MM.1S (cell line): ENCODE data around the gene SLC30A4.

Source experiments
- DNase-seq: peaks from one replicate; pipeline ENCODE4 v3.0.0-alpha.2; 2015
- H2AFZ ChIP-seq: fragments of 300-600 bp; sonication (generic); 2 replicates; pipeline ENCODE4 v1.6.0; 2016; ENCODE audit warnings: antibody characterized with exemption, low read length
- H3F3A ChIP-seq: fragments of 300-600 bp; sonication (generic); 2 replicates; pipeline ENCODE4 v1.6.1; 2016; ENCODE audit warnings: mild to moderate bottlenecking, antibody characterized with exemption, low read length, moderate library complexity, mixed read lengths; ENCODE audit not compliant: insufficient read depth
- H3K27ac ChIP-seq: fragments of 300-600 bp; sonication (generic); 2 replicates; pipeline ENCODE4 v1.5.1; 2016; ENCODE audit warnings: mild to moderate bottlenecking, low read length
- H3K27me3 ChIP-seq: fragments of 300-600 bp; sonication (generic); replicated peaks from 2 replicates; pipeline ENCODE4 v1.6.0; 2016; ENCODE audit warnings: low read length; ENCODE audit not compliant: insufficient read depth
- H3K36me3 ChIP-seq: fragments of 300-600 bp; sonication (generic); replicated peaks from 2 replicates; pipeline ENCODE4 v1.6.1; 2016; ENCODE audit warnings: mild to moderate bottlenecking, low read length, mixed read lengths; ENCODE audit not compliant: insufficient read depth
- H3K4me1 ChIP-seq: fragments of 300-600 bp; sonication (generic); 2 replicates; pipeline ENCODE4 v1.6.1; 2016; ENCODE audit warnings: low read length, mixed read lengths
- H3K4me2 ChIP-seq: fragments of 300-600 bp; sonication (generic); 2 replicates; pipeline ENCODE4 v1.6.0; 2016; ENCODE audit warnings: low read depth, low read length
- H3K4me3 ChIP-seq: fragments of 300-600 bp; sonication (generic); 2 replicates; pipeline ENCODE4 v1.5.1; 2016; ENCODE audit warnings: low read length, mixed read lengths
- H3K79me2 ChIP-seq: fragments of 300-600 bp; sonication (generic); 2 replicates; pipeline ENCODE4 v1.6.1; 2016; ENCODE audit warnings: mixed run types, low read length, mixed read lengths
- H3K9ac ChIP-seq: fragments of 300-600 bp; sonication (generic); 2 replicates; pipeline ENCODE4 v1.6.1; 2016; ENCODE audit warnings: low read length, mixed read lengths
- H3K9me2 ChIP-seq: fragments of 300-600 bp; sonication (generic); replicated peaks from 2 replicates; pipeline ENCODE4 v1.6.1; 2016; ENCODE audit warnings: mild to moderate bottlenecking, low read length, mixed read lengths; ENCODE audit not compliant: insufficient read depth
- H3K9me3 ChIP-seq: fragments of 300-600 bp; sonication (generic); replicated peaks from 2 replicates; pipeline ENCODE4 v1.6.1; 2016; ENCODE audit warnings: mild to moderate bottlenecking, low read length, mixed read lengths; ENCODE audit not compliant: insufficient read depth
- H4K20me1 ChIP-seq: fragments of 300-600 bp; sonication (generic); 2 replicates; pipeline ENCODE4 v1.6.1; 2016; ENCODE audit warnings: mild to moderate bottlenecking, low read length, moderate library complexity, mixed read lengths; ENCODE audit not compliant: insufficient read depth
- EZH2 ChIP-seq: fragments of 300-600 bp; sonication (generic); optimal IDR thresholded peaks from 2 replicates; pipeline ENCODE3; 2017; ENCODE audit warnings: low read depth, mild to moderate bottlenecking, antibody characterized with exemption, low read length, mixed read lengths
- TF ChIP-seq, protein P1 (sequence below): fragments of 300-600 bp; sonication (generic); IDR thresholded peaks from 2 replicates; pipeline ENCODE4 v1.5.1; 2016; ENCODE audit warnings: antibody characterized with exemption, low read length, mixed read lengths

SLC30A4 gene

DNA sequence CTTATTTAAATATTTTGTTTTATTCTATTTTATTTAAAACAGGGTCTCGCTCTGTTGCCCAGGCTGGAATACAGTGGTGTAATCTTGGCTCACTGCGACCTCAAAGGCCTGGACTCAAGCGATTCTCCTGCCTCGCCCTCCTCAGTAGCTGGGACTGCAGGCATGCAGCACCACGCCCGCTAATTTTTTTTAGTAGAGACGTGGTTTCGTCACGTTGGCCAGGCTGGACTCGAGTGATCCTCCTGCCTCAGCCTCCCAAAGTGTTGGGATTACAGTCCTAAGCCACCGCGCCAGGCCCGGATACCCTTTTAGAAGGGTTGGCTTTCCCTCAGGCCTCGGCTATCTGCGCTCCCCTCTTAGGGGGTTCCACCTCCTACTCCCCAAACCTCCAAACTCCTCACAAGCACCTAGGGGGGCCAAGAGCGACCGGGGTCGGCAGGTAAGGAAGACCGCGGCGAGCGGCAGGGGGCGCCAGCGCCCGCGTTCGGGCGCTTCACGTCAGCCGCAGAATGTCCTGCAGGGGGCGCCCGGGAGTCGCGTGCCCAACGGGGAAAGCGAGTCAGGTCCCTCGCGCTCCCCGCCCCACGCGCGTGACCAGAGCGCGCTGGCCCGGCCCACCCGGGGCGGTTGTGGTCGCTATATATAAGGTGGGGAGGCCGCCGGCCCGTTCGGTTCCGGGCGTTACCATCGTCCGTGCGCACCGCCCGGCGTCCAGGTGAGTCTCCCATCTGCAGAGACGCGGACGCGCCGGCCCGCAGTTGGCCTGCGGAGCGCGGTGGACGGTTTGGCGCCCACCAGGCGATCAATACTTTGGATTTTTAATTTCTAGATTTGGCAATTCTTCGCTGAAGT lies 92.4 kb downstream of the SLC30A4 start:
- H3K9me2 ChIP-seq: no peaks in the 10 kb centered on the region
- H3K4me3 ChIP-seq: peak overlapping the region; percentile 56
- H3K27ac ChIP-seq: no peak overlapping the region
- no peaks in the 10 kb centered on the region for H3K36me3 ChIP-seq
- H3K9ac ChIP-seq: no peak overlapping the region
- H3F3A ChIP-seq: no peaks in the 10 kb centered on the region
- H3K27me3 ChIP-seq: no peaks in the 10 kb centered on the region
- TF ChIP-seq, protein P1, sequence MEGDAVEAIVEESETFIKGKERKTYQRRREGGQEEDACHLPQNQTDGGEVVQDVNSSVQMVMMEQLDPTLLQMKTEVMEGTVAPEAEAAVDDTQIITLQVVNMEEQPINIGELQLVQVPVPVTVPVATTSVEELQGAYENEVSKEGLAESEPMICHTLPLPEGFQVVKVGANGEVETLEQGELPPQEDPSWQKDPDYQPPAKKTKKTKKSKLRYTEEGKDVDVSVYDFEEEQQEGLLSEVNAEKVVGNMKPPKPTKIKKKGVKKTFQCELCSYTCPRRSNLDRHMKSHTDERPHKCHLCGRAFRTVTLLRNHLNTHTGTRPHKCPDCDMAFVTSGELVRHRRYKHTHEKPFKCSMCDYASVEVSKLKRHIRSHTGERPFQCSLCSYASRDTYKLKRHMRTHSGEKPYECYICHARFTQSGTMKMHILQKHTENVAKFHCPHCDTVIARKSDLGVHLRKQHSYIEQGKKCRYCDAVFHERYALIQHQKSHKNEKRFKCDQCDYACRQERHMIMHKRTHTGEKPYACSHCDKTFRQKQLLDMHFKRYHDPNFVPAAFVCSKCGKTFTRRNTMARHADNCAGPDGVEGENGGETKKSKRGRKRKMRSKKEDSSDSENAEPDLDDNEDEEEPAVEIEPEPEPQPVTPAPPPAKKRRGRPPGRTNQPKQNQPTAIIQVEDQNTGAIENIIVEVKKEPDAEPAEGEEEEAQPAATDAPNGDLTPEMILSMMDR: peak; percentile 100
- TF ChIP-seq EZH2: no peak
- DNase-seq: peak; percentile 70
- no peaks in the 10 kb centered on the region for H3K79me2 ChIP-seq
- H4K20me1 ChIP-seq: no peaks in the 10 kb centered on the region
- peak overlapping the region; percentile 66 for H2AFZ ChIP-seq
- H3K9me3 ChIP-seq: no peaks in the 10 kb centered on the region
- H3K4me1 ChIP-seq: no peaks in the 10 kb centered on the region
- H3K4me2 ChIP-seq: peak overlapping the region; percentile 55; the same call in 1 of the 2 replicates
